Hepatocyte (in vitro differentiated cells): Measurements from ENCODE around the gene ACOXL. TPM values are rescaled to one million over a fixed set of nuclear protein-coding genes. Genes with fewer than 3 reads are reported as not detected.

ENCODE experiments used
- DNase-seq: peaks from one replicate; pipeline ENCODE4 v3.0.0-alpha.2; 2016; ENCODE audit warnings: low spot score
- H2AFZ ChIP-seq: fragments of 200-600 bp; sonication (generic); 2 replicates; pipeline ENCODE4 v1.6.0; 2016; ENCODE audit warnings: antibody characterized with exemption, mild to moderate bottlenecking
- H3K27ac ChIP-seq: fragments of 200-600 bp; sonication (generic); 2 replicates; pipeline ENCODE4 v1.5.1; 2016; ENCODE audit warnings: mild to moderate bottlenecking
- H3K27me3 ChIP-seq: fragments of 200-600 bp; sonication (generic); 2 replicates; pipeline ENCODE4 v1.6.1; 2016
- H3K36me3 ChIP-seq: fragments of 200-600 bp; sonication (generic); replicated peaks from 2 replicates; pipeline ENCODE4 v1.5.1; 2016; ENCODE audit warnings: low read depth; ENCODE audit not compliant: insufficient read depth
- H3K4me1 ChIP-seq: fragments of 200-600 bp; sonication (generic); 2 replicates; pipeline ENCODE4 v1.5.1; 2016; ENCODE audit warnings: mild to moderate bottlenecking, moderate library complexity; ENCODE audit not compliant: insufficient read depth
- H3K4me2 ChIP-seq: fragments of 200-600 bp; sonication (generic); 2 replicates; pipeline ENCODE4 v1.6.0; 2016
- H3K4me3 ChIP-seq: fragments of 200-600 bp; sonication (generic); 2 replicates; pipeline ENCODE4 v1.5.1; 2016; ENCODE audit warnings: mild to moderate bottlenecking
- H3K79me2 ChIP-seq: fragments of 200-600 bp; sonication (generic); 2 replicates; pipeline ENCODE4 v1.6.0; 2017; ENCODE audit warnings: mild to moderate bottlenecking
- H3K9me2 ChIP-seq: fragments of 200-600 bp; sonication (generic); replicated peaks from 2 replicates; pipeline ENCODE4 v1.6.0; 2017; ENCODE audit warnings: mild to moderate bottlenecking; ENCODE audit not compliant: insufficient read depth
- H3K9me3 ChIP-seq: fragments of 200-600 bp; sonication (generic); 2 replicates; pipeline ENCODE4 v1.5.1; 2016; ENCODE audit warnings: low read depth, mild to moderate bottlenecking
- H4K20me1 ChIP-seq: fragments of 200-600 bp; sonication (generic); 2 replicates; pipeline ENCODE4 v1.6.0; 2016; ENCODE audit warnings: mild to moderate bottlenecking; ENCODE audit not compliant: insufficient read depth, poor library complexity, severe bottlenecking
- EZH2 ChIP-seq: fragments of 200-600 bp; sonication (generic); IDR thresholded peaks from 2 replicates; pipeline ENCODE4 v1.6.1; 2016; ENCODE audit warnings: antibody characterized with exemption, mild to moderate bottlenecking, borderline replicate concordance
- EZH2phosphoT487 ChIP-seq: fragments of 200-600 bp; sonication (generic); IDR thresholded peaks from one replicate; pipeline ENCODE4 v1.6.1; 2018; ENCODE audit warnings: antibody characterized with exemption, mild to moderate bottlenecking, low read depth, moderate library complexity; ENCODE audit not compliant: unreplicated experiment, severe bottlenecking
- WGBS: methylation state at CpG from one replicate; pipeline ENCODE4 v1.1.6; 2016; ENCODE audit warnings: low lambda C conversion rate; ENCODE audit errors: missing lambda C conversion rate; 5-methylcytosine and 5-hydroxymethylcytosine counted together
- polyA plus RNA-seq: library from polyadenylated mRNA; unstranded; fragments of >200 nt; fragmentation: Nextera tagmentation; extraction: Ambion mirVana; gene quantifications from 2 replicates; pipeline ENCODE4 v1.2.1, GENCODE V29; 2016
- total RNA-seq: library from RNA; depleted of rRNA; stranded (reverse); fragments of >200 nt; gene quantifications from 2 replicates; pipeline ENCODE4 v1.2.3, GENCODE V29; 2014
- TF ChIP-seq, protein P1 (sequence below): fragments of 200-600 bp; sonication (generic); IDR thresholded peaks from 2 replicates; pipeline ENCODE4 v1.5.1; 2016; ENCODE audit warnings: antibody characterized with exemption, mild to moderate bottlenecking; ENCODE audit not compliant: poor library complexity

ACOXL gene
- total and polyA plus RNA-seq, 2 experiments from 2014 or later, result 0.23 to 1.1 TPM

GRCh38 chr2:110891626-110892025 lies 159.3 kb downstream of the ACOXL start:
- Histone ChIP-seq H3K27me3 (no peaks in the 10 kb centered on the region), H3K27ac (no peak overlapping the region), H4K20me1 (no peaks in the 10 kb centered on the region), H3K9me3 (no peaks in the 10 kb centered on the region), H3K4me3 (no peak overlapping the region), H3K9me2 (no peaks in the 10 kb centered on the region), H3K4me2 (no peak overlapping the region), H3K4me1 (no peaks in the 10 kb centered on the region), H3K79me2 (no peaks in the 10 kb centered on the region), H3K36me3 (no peaks in the 10 kb centered on the region), H2AFZ (no peak overlapping the region)
- no peak for DNase-seq
- 0% methylated on average over 1 of the region's 1 CpG for WGBS
- TF ChIP-seq, protein P1, sequence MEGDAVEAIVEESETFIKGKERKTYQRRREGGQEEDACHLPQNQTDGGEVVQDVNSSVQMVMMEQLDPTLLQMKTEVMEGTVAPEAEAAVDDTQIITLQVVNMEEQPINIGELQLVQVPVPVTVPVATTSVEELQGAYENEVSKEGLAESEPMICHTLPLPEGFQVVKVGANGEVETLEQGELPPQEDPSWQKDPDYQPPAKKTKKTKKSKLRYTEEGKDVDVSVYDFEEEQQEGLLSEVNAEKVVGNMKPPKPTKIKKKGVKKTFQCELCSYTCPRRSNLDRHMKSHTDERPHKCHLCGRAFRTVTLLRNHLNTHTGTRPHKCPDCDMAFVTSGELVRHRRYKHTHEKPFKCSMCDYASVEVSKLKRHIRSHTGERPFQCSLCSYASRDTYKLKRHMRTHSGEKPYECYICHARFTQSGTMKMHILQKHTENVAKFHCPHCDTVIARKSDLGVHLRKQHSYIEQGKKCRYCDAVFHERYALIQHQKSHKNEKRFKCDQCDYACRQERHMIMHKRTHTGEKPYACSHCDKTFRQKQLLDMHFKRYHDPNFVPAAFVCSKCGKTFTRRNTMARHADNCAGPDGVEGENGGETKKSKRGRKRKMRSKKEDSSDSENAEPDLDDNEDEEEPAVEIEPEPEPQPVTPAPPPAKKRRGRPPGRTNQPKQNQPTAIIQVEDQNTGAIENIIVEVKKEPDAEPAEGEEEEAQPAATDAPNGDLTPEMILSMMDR, result no peak
- TF ChIP-seq EZH2phosphoT487, result no peak
- no peak for TF ChIP-seq EZH2

GRCh38 chr2:110896226-110896625 lies 163.9 kb downstream of the ACOXL start:
- Histone ChIP-seq H3K36me3 (no peaks in the 10 kb centered on the region), H3K4me2 (no peak overlapping the region), H3K9me2 (no peaks in the 10 kb centered on the region), H3K27ac (no peak overlapping the region), H3K27me3 (no peaks in the 10 kb centered on the region), H2AFZ (no peak overlapping the region), H4K20me1 (no peaks in the 10 kb centered on the region), H3K4me1 (no peaks in the 10 kb centered on the region), H3K4me3 (no peak overlapping the region), H3K9me3 (no peaks in the 10 kb centered on the region), H3K79me2 (no peaks in the 10 kb centered on the region)
- TF ChIP-seq, protein P1, result no peak
- no peak for TF ChIP-seq EZH2phosphoT487
- TF ChIP-seq EZH2, result no peak
- WGBS, result 34% methylated on average over 3 of the region's 3 CpGs
- DNase-seq, result no peak

GRCh38 chr2:110897966-110898365 lies 165.6 kb downstream of the ACOXL start:
- TF ChIP-seq EZH2phosphoT487, result no peak
- no peak for TF ChIP-seq EZH2
- no peaks in the 10 kb centered on the region for H3K36me3 ChIP-seq
- H3K4me1 ChIP-seq, result no peaks in the 10 kb centered on the region
- no peak for DNase-seq
- H3K9me3 ChIP-seq, result no peaks in the 10 kb centered on the region
- no peak overlapping the region for H3K27ac ChIP-seq
- no peak overlapping the region for H2AFZ ChIP-seq
- H4K20me1 ChIP-seq, result no peaks in the 10 kb centered on the region
- H3K27me3 ChIP-seq, result no peaks in the 10 kb centered on the region
- no peaks in the 10 kb centered on the region for H3K9me2 ChIP-seq
- no peak overlapping the region for H3K4me3 ChIP-seq
- no peak overlapping the region for H3K4me2 ChIP-seq
- WGBS, result 2% methylated on average over 2 of the region's 2 CpGs
- no peaks in the 10 kb centered on the region for H3K79me2 ChIP-seq

- DNase-seq, result no peak
- Histone ChIP-seq H3K27me3 (no peaks in the 10 kb centered on the region), H3K36me3 (no peaks in the 10 kb centered on the region), H3K4me1 (no peaks in the 10 kb centered on the region), H4K20me1 (no peaks in the 10 kb centered on the region), H3K4me3 (no peak overlapping the region), H3K79me2 (no peaks in the 10 kb centered on the region), H3K9me3 (no peaks in the 10 kb centered on the region), H3K27ac (no peak overlapping the region), H3K4me2 (no peak overlapping the region), H3K9me2 (no peaks in the 10 kb centered on the region), H2AFZ (no peak overlapping the region)
- 70% methylated on average over 2 of the region's 2 CpGs for WGBS
- TF ChIP-seq EZH2phosphoT487 (no peak), EZH2 (no peak)
- TF ChIP-seq, protein P1, result no peak
Observed at GRCh38 chr2:110900191-110900590, 167.8 kb downstream of the ACOXL start.
